Common myeloid progenitor, CD34-positive (primary cell): ENCODE data around the gene FAH. TPM values are rescaled to one million over a fixed set of nuclear protein-coding genes. Genes with fewer than 3 reads are reported as not detected.

Experiments used
- CTCF ChIA-PET: fragments of 350-600 bp; sonication (Branson Sonifier 250); formaldehyde crosslinking; loops from one replicate; lab custom pipeline; 2021; ENCODE audit warnings: antibody characterized with exemption; lab: Charles Lee
- POLR2A ChIA-PET: fragments of 350-600 bp; sonication (Branson Sonifier 250); formaldehyde crosslinking; loops from one replicate; lab custom pipeline; 2021; ENCODE audit warnings: antibody characterized with exemption; lab: Charles Lee
- DNase-seq, 3 donors: peaks; one replicate each; pipeline versions ENCODE4 v3.0.0 to v3.0.0-alpha.2; 2013
- H3K27ac ChIP-seq, 2 experiments: 1 replicate in 1 of 2; 2 replicates in 1 of 2; pipeline ENCODE4 v1.7.0; 2013; ENCODE audit warnings: inconsistent platforms in 2 of 2, low read length in 2 of 2, mild to moderate bottlenecking in 2 of 2, low read depth in 1 of 2, moderate library complexity in 1 of 2; ENCODE audit not compliant: severe bottlenecking in 2 of 2, insufficient read depth in 1 of 2, poor library complexity in 1 of 2
- H3K27me3 ChIP-seq, 5 experiments: replicated peaks in 2 of 5; 1 replicate in 3 of 5; 2 replicates in 2 of 5; pipeline versions ENCODE4 v1.6.1 to v1.7.0; 2013; ENCODE audit warnings: low read length in 4 of 5, mild to moderate bottlenecking in 2 of 5, moderate library complexity in 2 of 5, inconsistent platforms in 1 of 5; ENCODE audit not compliant: insufficient read depth in 5 of 5, control insufficient read depth in 4 of 5
- H3K36me3 ChIP-seq, 4 experiments: 1 replicate in 2 of 4; 2 replicates in 2 of 4; pipeline versions ENCODE4 v1.6.1 to v1.7.0; 2013; ENCODE audit warnings: low read length in 3 of 4, control low read depth in 1 of 4, mild to moderate bottlenecking in 1 of 4; ENCODE audit not compliant: control insufficient read depth in 4 of 4, insufficient read depth in 4 of 4
- H3K4me1 ChIP-seq, 4 experiments: 1 replicate in 3 of 4; 2 replicates in 1 of 4; pipeline versions ENCODE4 v1.6.1 to v1.7.1; 2013; ENCODE audit warnings: low read length in 3 of 4, mild to moderate bottlenecking in 3 of 4, control low read depth in 1 of 4, inconsistent platforms in 1 of 4, moderate library complexity in 1 of 4; ENCODE audit not compliant: control insufficient read depth in 4 of 4, insufficient read depth in 4 of 4; ENCODE audit errors: control extremely low read depth in 1 of 4
- H3K4me3 ChIP-seq, 7 experiments: 1 replicate in 4 of 7; 2 replicates in 3 of 7; pipeline versions ENCODE4 v1.5.1 to v1.7.0; 2013; ENCODE audit warnings: mild to moderate bottlenecking in 7 of 7, low read length in 6 of 7, moderate library complexity in 6 of 7, inconsistent platforms in 2 of 7, low read depth in 2 of 7, control low read depth in 1 of 7; ENCODE audit not compliant: insufficient read depth in 4 of 7, control insufficient read depth in 1 of 7; ENCODE audit errors: extremely low read depth in 1 of 7
- H3K9me3 ChIP-seq, 5 experiments: 1 replicate in 4 of 5; 2 replicates in 1 of 5; pipeline versions ENCODE4 v1.6.1 to v1.7.1; 2013; ENCODE audit warnings: low read length in 4 of 5, mild to moderate bottlenecking in 2 of 5, inconsistent platforms in 1 of 5, low read depth in 1 of 5, moderate library complexity in 1 of 5; ENCODE audit not compliant: control insufficient read depth in 4 of 5, insufficient read depth in 2 of 5; ENCODE audit errors: control extremely low read depth in 1 of 5
- WGBS: methylation state at CpG from one replicate; pipeline ENCODE4 v1.1.5; 2013; ENCODE audit not compliant: insufficient coverage; 5-methylcytosine and 5-hydroxymethylcytosine counted together
- polyA plus RNA-seq: library from polyadenylated mRNA; unstranded; fragments of 120-200 nt; gene quantifications from one replicate; pipeline ENCODE4 v1.2.1, GENCODE V29; 2013

The FAH gene
- 41.4 TPM for polyA plus RNA-seq

- 0% methylated on average over 29 of the region's 45 CpGs for WGBS
These were observed at the start of gene FAH for GRCh38 chr15:80152896-80153876. TSS of gene FAH (plus strand) at chr15:80152999. CDS start at chr15:80153055, 56 bp downstream.

GRCh38 chr15:80105193-80105592 lies 47.6 kb upstream of the FAH start:
- no peaks in the 10 kb centered on the region for H3K9me3 ChIP-seq
- H3K36me3 ChIP-seq, result peaks cover 0 to 7% (median 1%) of the 10 kb centered on the region in 4 experiments
- DNase-seq, result no peak
- no peaks in the 10 kb centered on the region for H3K27me3 ChIP-seq
- ChIA-PET CTCF (interaction anchor here (1.1 to 2.1 kb wide), 2 partner anchors 14 to 28 kb away, joined by 4 to 12 read pairs; no protein-coding TSS in a partner anchor), POLR2A (no interaction called here)
- peaks cover 2 to 10% (median 6%) of the 10 kb centered on the region in 4 experiments for H3K4me1 ChIP-seq
- no CpG with 5 or more reads among the region's 3 CpGs for WGBS
- no peak overlapping the region for H3K4me3 ChIP-seq
- no peak overlapping the region for H3K27ac ChIP-seq

More at GRCh38 chr15:80152896-80153876, at the start of gene FAH:
- Histone ChIP-seq H3K4me3 (peak within 1 kb of the TSS; percentile 71 to 86 (median 79)), H3K27ac (peak within 1 kb of the TSS; percentile 52 to 80), H3K36me3 (peaks cover 0 to 13% (median 3%) of the 10 kb centered on the region in 4 experiments), H3K27me3 (no peaks in the 10 kb centered on the region), H3K4me1 (peaks cover 5 to 46% (median 31%) of the 10 kb centered on the region in 4 experiments), H3K9me3 (no peaks in the 10 kb centered on the region)
- ChIA-PET POLR2A (interaction anchor here (0.7 to 1.0 kb wide), 2 partner anchors 90 to 182 kb away, joined by 4 read pairs; partner anchors contain the start of gene BCL2A1), CTCF (interaction anchor here (1.0 to 1.3 kb wide), 2 partner anchors 14 to 20 kb away, joined by 4 to 6 read pairs; no protein-coding TSS in a partner anchor)
- DNase-seq, result peak in 2 of 3 donors; percentile 34 to 44

DNA sequence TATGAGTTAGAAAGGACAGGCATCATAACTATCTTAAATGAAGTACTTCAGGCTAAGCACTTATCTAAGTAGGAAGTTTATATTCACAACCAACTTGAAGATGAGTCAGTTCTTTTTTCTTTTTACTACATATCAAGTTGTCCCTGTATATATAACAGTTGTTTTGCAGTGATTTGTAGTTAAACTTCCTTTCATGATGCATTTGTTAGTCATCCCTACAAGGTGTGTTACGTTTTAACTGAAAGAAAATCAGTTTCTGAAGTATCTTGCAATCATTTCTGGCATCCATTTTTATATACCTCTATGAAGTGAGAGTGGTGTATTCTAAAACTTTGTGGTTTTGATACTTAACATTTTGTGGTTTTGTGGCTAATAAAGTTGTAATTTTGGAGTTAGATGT lies 47.2 kb upstream of the FAH start:
- Histone ChIP-seq H3K4me3 (no peak overlapping the region), H3K36me3 (peaks cover 0 to 7% (median 1%) of the 10 kb centered on the region in 4 experiments), H3K9me3 (no peaks in the 10 kb centered on the region), H3K27ac (no peak overlapping the region), H3K4me1 (peaks cover 2 to 10% (median 6%) of the 10 kb centered on the region in 4 experiments), H3K27me3 (no peaks in the 10 kb centered on the region)
- ChIA-PET POLR2A (no interaction called here), CTCF (interaction anchor here (1.1 to 2.1 kb wide), 2 partner anchors 15 to 29 kb away, joined by 4 to 12 read pairs; no protein-coding TSS in a partner anchor)
- peak in 1 of 3 donors; percentile 32 for DNase-seq
- WGBS, result no CpG with 5 or more reads among the region's 1 CpG

DNA sequence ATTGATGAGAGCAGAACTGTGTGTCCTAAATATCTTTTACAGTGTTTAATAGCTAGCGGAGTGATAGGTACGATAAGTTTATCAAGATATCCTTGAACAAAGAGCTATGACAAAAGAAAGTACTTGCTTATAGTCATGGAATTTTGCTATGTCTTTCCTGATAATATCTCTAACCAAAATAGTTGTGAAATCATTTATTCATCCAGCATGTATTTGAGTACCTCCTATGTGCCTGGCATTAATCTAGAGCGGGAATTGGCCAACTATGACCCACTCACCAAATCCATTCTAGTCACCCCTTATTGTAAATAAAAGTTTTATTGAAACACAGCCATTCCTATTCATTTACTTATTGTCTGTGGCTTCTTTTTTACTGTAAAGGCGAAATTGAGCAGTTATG lies 46.7 kb upstream of the FAH start:
- CTCF ChIA-PET, result no interaction called here
- 100% methylated on average over 1 of the region's 4 CpGs for WGBS
- Histone ChIP-seq H3K9me3 (no peaks in the 10 kb centered on the region), H3K27ac (no peak overlapping the region), H3K4me3 (no peak overlapping the region), H3K4me1 (peaks cover 2 to 10% (median 6%) of the 10 kb centered on the region in 4 experiments), H3K36me3 (peaks cover 0 to 7% (median 1%) of the 10 kb centered on the region in 4 experiments), H3K27me3 (no peaks in the 10 kb centered on the region)
- no peak for DNase-seq
- POLR2A ChIA-PET, result no interaction called here

DNA sequence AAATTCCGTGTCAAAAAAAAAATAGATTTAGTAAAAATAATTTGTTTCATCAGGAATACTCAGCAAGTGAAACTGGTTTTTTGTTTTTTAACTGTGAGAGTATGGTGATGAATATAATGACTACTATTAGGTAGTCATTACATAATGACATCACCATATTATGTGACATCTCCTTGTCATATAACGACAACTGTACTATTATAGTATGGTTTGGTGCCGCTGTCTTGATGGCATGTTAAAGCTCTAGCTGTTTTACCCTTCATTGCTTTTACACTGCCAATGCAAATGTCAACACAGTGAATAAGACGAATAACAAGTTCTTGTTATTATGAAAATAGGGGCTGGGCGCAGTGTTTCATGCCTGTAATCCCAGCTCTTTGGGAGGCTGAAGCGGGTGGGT lies 45.6 kb upstream of the FAH start:
- Histone ChIP-seq H3K27me3 (no peaks in the 10 kb centered on the region), H3K36me3 (peaks cover 0 to 7% (median 0%) of the 10 kb centered on the region in 4 experiments), H3K4me1 (peaks cover 2 to 10% (median 6%) of the 10 kb centered on the region in 4 experiments), H3K27ac (no peak overlapping the region), H3K9me3 (no peaks in the 10 kb centered on the region), H3K4me3 (no peak overlapping the region)
- no peak for DNase-seq
- ChIA-PET CTCF (no interaction called here), POLR2A (no interaction called here)
- 83% methylated on average over 2 of the region's 6 CpGs for WGBS

GRCh38 chr15:80107774-80108173 lies 45.0 kb upstream of the FAH start:
- no peaks in the 10 kb centered on the region for H3K9me3 ChIP-seq
- peaks cover 0 to 6% (median 0%) of the 10 kb centered on the region in 4 experiments for H3K36me3 ChIP-seq
- H3K27ac ChIP-seq, result no peak overlapping the region
- WGBS, result 100% methylated on average over 2 of the region's 3 CpGs
- H3K27me3 ChIP-seq, result no peaks in the 10 kb centered on the region
- POLR2A ChIA-PET, result no interaction called here
- CTCF ChIA-PET, result no interaction called here
- H3K4me1 ChIP-seq, result peaks cover 2 to 14% (median 6%) of the 10 kb centered on the region in 4 experiments
- no peak for DNase-seq
- no peak overlapping the region for H3K4me3 ChIP-seq
